NCI-H2107 treated with DMSO at 0.1 percent for 48 hours (cell line): Measurements from ENCODE around the gene CYB5R4.
A peak's percentile ranks its signal among the peaks of the same experiment; 100 is the strongest.
"Not testable (repeated sequence)": the region's sequence is repeated elsewhere in the genome, so short reads cannot be mapped to it uniquely, and the experiment has no call there.

Experiments used
- DNase-seq: peaks from one replicate; lab custom pipeline; 2025; ENCODE audit not compliant: unreplicated experiment; lab: John Stamatoyannopoulos, UW

Gene CYB5R4

GRCh38 chr6:83862776-83863471 is 3.4 kb downstream of the CYB5R4 start:
- no peak for DNase-seq

- DNase-seq, result no peak
Measured at GRCh38 chr6:83867043-83867442, 7.6 kb downstream of the CYB5R4 start.

GRCh38 chr6:83867527-83868161 is 8.2 kb downstream of the CYB5R4 start:
- DNase-seq, result no peak

GRCh38 chr6:83868639-83869038 is 9.2 kb downstream of the CYB5R4 start:
- DNase-seq, result no peak

- DNase-seq, result no peak
Measured at GRCh38 chr6:83870649-83871048, 11.2 kb downstream of the CYB5R4 start.

- DNase-seq, result no peak
Measured at GRCh38 chr6:83872386-83873118, 13.1 kb downstream of the CYB5R4 start.

GRCh38 chr6:83873869-83874268 is 14.4 kb downstream of the CYB5R4 start:
- no peak for DNase-seq

GRCh38 chr6:83875843-83876242 is 16.4 kb downstream of the CYB5R4 start:
- no peak for DNase-seq

- DNase-seq, result no peak
Measured at GRCh38 chr6:83878902-83879644, 19.6 kb downstream of the CYB5R4 start.

GRCh38 chr6:83879746-83880145 is 20.3 kb downstream of the CYB5R4 start:
- no peak for DNase-seq

- DNase-seq, result no peak
Measured at GRCh38 chr6:83883240-83883639, 23.8 kb downstream of the CYB5R4 start.

- DNase-seq, result peak; percentile 73
Measured at GRCh38 chr6:83884523-83884922, 25.0 kb downstream of the CYB5R4 start.

GRCh38 chr6:83885984-83886383 is 26.5 kb downstream of the CYB5R4 start:
- DNase-seq, result no peak

GRCh38 chr6:83889621-83890020 is 30.1 kb downstream of the CYB5R4 start:
- DNase-seq, result no peak

- DNase-seq, result no peak
Measured at GRCh38 chr6:83890520-83890919, 31.0 kb downstream of the CYB5R4 start.

- no peak for DNase-seq
Measured at GRCh38 chr6:83891586-83891985, 32.1 kb downstream of the CYB5R4 start.

GRCh38 chr6:83893024-83893423 is 33.5 kb downstream of the CYB5R4 start:
- DNase-seq, result peak; percentile 87

- not testable (repeated sequence) for DNase-seq
Measured at GRCh38 chr6:83897094-83897493, 37.6 kb downstream of the CYB5R4 start.

GRCh38 chr6:83901624-83902023 is 42.1 kb downstream of the CYB5R4 start:
- no peak for DNase-seq

- no peak for DNase-seq
Measured at GRCh38 chr6:83904395-83904794, 44.9 kb downstream of the CYB5R4 start.

- DNase-seq, result no peak
Measured at GRCh38 chr6:83905648-83906047, 46.2 kb downstream of the CYB5R4 start.
